ENCODE measurements around the gene CADM1. TPM values are rescaled to one million over a fixed set of nuclear protein-coding genes. Genes with fewer than 3 reads are reported as not detected.

The CADM1 gene
- total and polyA plus RNA-seq, 4 donors, result 31.7 to 243 (median 77.9) TPM

DNA sequence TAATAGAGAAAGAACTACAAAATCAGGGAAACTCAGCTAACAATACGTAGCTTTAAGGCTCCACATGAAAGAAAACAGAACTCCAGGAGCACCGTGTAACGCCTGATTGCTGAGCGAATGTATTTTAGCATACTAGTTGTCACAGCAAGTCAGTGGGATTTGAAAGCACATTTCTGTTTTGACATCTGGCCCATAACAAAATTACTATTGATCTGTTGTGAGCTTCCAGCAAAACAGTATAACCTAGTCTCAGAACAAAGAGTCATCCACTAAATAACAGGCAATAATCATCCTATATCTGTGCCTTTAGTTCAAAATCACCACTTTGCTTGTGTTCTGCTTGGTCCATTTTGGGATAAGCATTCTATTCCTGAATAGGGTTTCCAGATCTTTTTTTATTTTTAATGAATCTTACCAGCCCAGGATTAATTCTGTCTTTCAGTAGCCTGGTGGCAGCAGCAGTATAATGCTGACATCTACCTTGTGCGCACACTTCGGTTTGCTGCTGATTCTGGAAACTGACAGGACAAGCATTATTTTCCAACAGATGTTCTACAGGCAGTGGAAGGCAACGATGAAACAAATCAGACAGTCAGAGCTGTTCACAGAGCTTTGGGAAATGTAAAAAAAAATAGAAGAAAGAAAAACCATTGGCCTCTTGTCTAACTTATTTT is 66.2 kb downstream of the CADM1 start:
- 69% methylated on average over 7 of the region's 7 CpGs for WGBS, 2 donors
- ATAC-seq (ENCODE audit: insufficient read depth, low FRiP score), result no peak

DNA sequence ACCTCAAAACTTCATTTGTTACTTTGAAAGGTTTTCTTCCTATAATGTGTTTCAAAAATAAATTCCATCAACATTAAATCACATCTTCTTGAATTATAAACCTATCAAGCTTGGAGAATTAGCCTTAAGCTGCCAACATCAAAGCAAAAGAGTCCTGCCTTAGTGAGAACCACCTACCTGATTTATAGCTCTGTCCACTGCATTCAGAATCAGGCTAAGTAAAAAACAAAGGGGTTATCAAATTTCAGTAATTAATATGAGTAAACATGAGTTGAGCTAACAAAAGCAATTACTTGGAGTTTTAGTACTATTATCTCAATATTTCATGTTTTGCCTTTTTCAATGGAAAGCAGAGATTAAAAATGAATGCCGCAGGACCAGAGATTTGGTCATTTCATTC is 73.9 kb downstream of the CADM1 start:
- H3K4me1 ChIP-seq (ENCODE audit: control insufficient read depth in 5 of 5, insufficient read depth in 5 of 5, low read length in 5 of 5), result peaks cover 0 to 5% (median 2%) of the 10 kb centered on the region in 5 donors
- no peak overlapping the region for H3K27ac ChIP-seq (ENCODE audit: low read depth in 1 of 2, low read length in 1 of 2)
- no peaks in the 10 kb centered on the region for H3K36me3 ChIP-seq (ENCODE audit: control insufficient read depth in 4 of 4, insufficient read depth in 4 of 4, low read length in 4 of 4)
- H3K9me3 ChIP-seq (ENCODE audit: control insufficient read depth in 4 of 4, insufficient read depth in 3 of 4, low read length in 3 of 4), result no peaks in the 10 kb centered on the region
- ATAC-seq (ENCODE audit: insufficient read depth, low FRiP score), result no peak
- H3K4me3 ChIP-seq, result no peak overlapping the region
- H3K9ac ChIP-seq (ENCODE audit: insufficient read depth in 1 of 2, low read length in 2 of 2), result no peak overlapping the region
- 97 to 100% methylated on average over 1 of the region's 1 CpG for WGBS, 2 donors
- H3K27me3 ChIP-seq (ENCODE audit: control insufficient read depth in 3 of 3, insufficient read depth in 3 of 3, low read length in 2 of 3), result no peaks in the 10 kb centered on the region
- TF ChIP-seq, protein P1, sequence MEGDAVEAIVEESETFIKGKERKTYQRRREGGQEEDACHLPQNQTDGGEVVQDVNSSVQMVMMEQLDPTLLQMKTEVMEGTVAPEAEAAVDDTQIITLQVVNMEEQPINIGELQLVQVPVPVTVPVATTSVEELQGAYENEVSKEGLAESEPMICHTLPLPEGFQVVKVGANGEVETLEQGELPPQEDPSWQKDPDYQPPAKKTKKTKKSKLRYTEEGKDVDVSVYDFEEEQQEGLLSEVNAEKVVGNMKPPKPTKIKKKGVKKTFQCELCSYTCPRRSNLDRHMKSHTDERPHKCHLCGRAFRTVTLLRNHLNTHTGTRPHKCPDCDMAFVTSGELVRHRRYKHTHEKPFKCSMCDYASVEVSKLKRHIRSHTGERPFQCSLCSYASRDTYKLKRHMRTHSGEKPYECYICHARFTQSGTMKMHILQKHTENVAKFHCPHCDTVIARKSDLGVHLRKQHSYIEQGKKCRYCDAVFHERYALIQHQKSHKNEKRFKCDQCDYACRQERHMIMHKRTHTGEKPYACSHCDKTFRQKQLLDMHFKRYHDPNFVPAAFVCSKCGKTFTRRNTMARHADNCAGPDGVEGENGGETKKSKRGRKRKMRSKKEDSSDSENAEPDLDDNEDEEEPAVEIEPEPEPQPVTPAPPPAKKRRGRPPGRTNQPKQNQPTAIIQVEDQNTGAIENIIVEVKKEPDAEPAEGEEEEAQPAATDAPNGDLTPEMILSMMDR (IDR thresholded peaks at IDR 0.05; ENCODE audit: control extremely low read depth, extremely low read depth), result no peak
- DNase-seq, result no peak

More for the DNA sequence above, 66.2 kb downstream of the CADM1 start:
- Histone ChIP-seq H3K9ac (ENCODE audit: insufficient read depth in 1 of 2, low read length in 2 of 2) (no peak overlapping the region), H3K27me3 (ENCODE audit: control insufficient read depth in 3 of 3, insufficient read depth in 3 of 3, low read length in 2 of 3) (no peaks in the 10 kb centered on the region), H3K36me3 (ENCODE audit: control insufficient read depth in 4 of 4, insufficient read depth in 4 of 4, low read length in 4 of 4) (no peaks in the 10 kb centered on the region), H3K27ac (ENCODE audit: low read depth in 1 of 2, low read length in 1 of 2) (no peak overlapping the region), H3K4me3 (no peak overlapping the region), H3K4me1 (ENCODE audit: control insufficient read depth in 5 of 5, insufficient read depth in 5 of 5, low read length in 5 of 5) (peaks cover 0 to 37% (median 5%) of the 10 kb centered on the region in 5 donors), H3K9me3 (ENCODE audit: control insufficient read depth in 4 of 4, insufficient read depth in 3 of 4, low read length in 3 of 4) (no peaks in the 10 kb centered on the region)
- DNase-seq, result no peak
- TF ChIP-seq, protein P1 (IDR thresholded peaks at IDR 0.05; ENCODE audit: control extremely low read depth, extremely low read depth), result no peak

DNA sequence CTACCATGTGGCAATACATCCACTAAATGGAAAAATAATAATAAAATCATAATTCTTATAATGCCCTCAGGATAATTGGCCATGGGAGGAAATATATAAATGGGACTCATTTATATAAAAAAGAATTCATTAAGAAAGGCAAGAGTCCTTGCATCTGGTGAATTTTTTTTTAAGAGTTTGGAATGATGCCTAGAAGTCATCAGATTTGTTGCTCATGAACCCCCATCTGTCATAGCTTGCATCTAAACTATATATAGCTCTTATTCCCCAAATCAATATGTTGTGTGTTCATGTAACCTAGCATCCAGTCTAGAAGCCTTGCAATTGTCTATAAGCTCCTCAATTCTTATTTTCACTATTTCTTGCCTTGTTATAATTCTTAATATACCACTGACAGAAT is 75.9 kb downstream of the CADM1 start:
- DNase-seq (peak in 2 of 3 donors; percentile 34 to 36), ATAC-seq (ENCODE audit: insufficient read depth, low FRiP score) (no peak)
- Histone ChIP-seq H3K9me3 (ENCODE audit: control insufficient read depth in 4 of 4, insufficient read depth in 3 of 4, low read length in 3 of 4) (no peaks in the 10 kb centered on the region), H3K36me3 (ENCODE audit: control insufficient read depth in 4 of 4, insufficient read depth in 4 of 4, low read length in 4 of 4) (no peaks in the 10 kb centered on the region), H3K4me3 (no peak overlapping the region), H3K27me3 (ENCODE audit: control insufficient read depth in 3 of 3, insufficient read depth in 3 of 3, low read length in 2 of 3) (no peaks in the 10 kb centered on the region), H3K27ac (ENCODE audit: low read depth in 1 of 2, low read length in 1 of 2) (no peak overlapping the region), H3K4me1 (ENCODE audit: control insufficient read depth in 5 of 5, insufficient read depth in 5 of 5, low read length in 5 of 5) (peaks cover 0 to 11% (median 2%) of the 10 kb centered on the region in 5 donors), H3K9ac (ENCODE audit: insufficient read depth in 1 of 2, low read length in 2 of 2) (no peak overlapping the region)
- TF ChIP-seq, protein P1 (IDR thresholded peaks at IDR 0.05; ENCODE audit: control extremely low read depth, extremely low read depth), result no peak

DNA sequence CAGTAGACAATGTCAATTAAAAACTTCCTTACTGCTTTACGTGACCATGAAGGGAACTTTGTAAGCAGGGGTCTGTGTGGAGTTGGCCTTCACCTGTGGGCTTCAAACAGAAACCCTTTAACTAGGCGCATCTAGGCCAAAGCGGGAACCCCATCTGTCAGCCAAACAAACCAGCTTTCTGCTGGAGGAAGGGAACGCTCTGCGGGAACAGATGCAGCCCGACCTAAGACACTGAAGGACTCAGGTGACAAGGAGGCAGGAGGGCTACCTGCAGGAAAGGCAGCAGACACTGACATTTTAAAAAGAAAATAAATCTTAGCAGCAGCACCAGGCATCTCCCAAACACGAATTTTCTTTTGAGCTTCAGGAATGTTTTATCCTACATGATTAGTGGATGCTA is 78.4 kb downstream of the CADM1 start:
- DNase-seq (no peak), ATAC-seq (ENCODE audit: insufficient read depth, low FRiP score) (no peak)
- no peaks in the 10 kb centered on the region for H3K36me3 ChIP-seq (ENCODE audit: control insufficient read depth in 4 of 4, insufficient read depth in 4 of 4, low read length in 4 of 4)
- no peak overlapping the region for H3K4me3 ChIP-seq
- 83 to 92% methylated on average over 7 of the region's 7 CpGs for WGBS, 2 donors
- H3K9me3 ChIP-seq (ENCODE audit: control insufficient read depth in 4 of 4, insufficient read depth in 3 of 4, low read length in 3 of 4), result no peaks in the 10 kb centered on the region
- H3K27me3 ChIP-seq (ENCODE audit: control insufficient read depth in 3 of 3, insufficient read depth in 3 of 3, low read length in 2 of 3), result no peaks in the 10 kb centered on the region
- no peak overlapping the region for H3K27ac ChIP-seq (ENCODE audit: low read depth in 1 of 2, low read length in 1 of 2)
- H3K4me1 ChIP-seq (ENCODE audit: control insufficient read depth in 5 of 5, insufficient read depth in 5 of 5, low read length in 5 of 5), result peaks cover 0 to 21% (median 14%) of the 10 kb centered on the region in 5 donors
- TF ChIP-seq, protein P1 (IDR thresholded peaks at IDR 0.05; ENCODE audit: control extremely low read depth, extremely low read depth), result no peak
- H3K9ac ChIP-seq (ENCODE audit: insufficient read depth in 1 of 2, low read length in 2 of 2), result no peak overlapping the region
